ENCODE data around the gene ENTPD7.

Gene ENTPD7

DNA sequence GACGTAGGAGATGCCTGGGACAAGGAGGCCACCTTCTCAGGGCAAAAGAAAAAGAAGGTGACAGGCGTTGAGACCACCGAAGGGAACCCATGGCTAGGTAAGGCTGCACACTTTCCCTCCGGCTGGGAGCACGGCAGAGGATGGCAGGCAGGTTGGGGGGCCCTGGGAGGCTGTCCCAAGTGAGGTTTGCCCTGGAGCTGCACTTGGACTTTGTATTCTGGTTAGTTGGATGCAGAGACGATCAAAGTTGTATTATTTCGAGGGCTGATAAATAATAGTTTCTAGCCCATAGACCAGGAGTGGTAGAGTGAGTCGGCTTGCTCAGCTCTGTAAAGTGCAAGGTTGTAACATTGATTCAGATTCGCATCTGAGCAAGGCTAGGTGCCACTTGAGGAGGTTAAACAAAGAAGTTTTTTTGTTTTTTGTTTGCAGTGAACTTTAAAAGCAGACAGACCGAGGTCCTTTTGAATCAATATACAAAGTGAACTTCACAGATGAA is 608 bp downstream of the ENTPD7 start:
- H3K27me3 ChIP-seq (ENCODE audit: insufficient read depth, low read length): no peaks in the 10 kb centered on the region
- WGBS (ENCODE audit: extremely low coverage, insufficient coverage, insufficient read length): no CpG with 5 or more reads among the region's 10 CpGs
- H3K4me3 ChIP-seq (ENCODE audit: low read depth, low read length): peak overlapping the region; percentile 92
- H3K14ac ChIP-seq (ENCODE audit: low read length): peak overlapping the region; percentile 82
- DNase-seq: peak in 1 of 2 donors; percentile 7
- peak overlapping the region; percentile 57 for H2BK120ac ChIP-seq (ENCODE audit: insufficient read depth, low read length, poor library complexity)
- no peak overlapping the region for H3K27ac ChIP-seq (ENCODE audit: low read depth, low read length)
- peak overlapping the region; percentile 62 for H3K18ac ChIP-seq (ENCODE audit: low read length)
- peaks cover 2 to 6% of the 10 kb centered on the region in 2 experiments for H3K4me1 ChIP-seq (ENCODE audit: control insufficient read depth in 1 of 2, insufficient read depth in 2 of 2, low read length in 2 of 2)
- peak overlapping the region; percentile 53 for H4K91ac ChIP-seq (ENCODE audit: low read depth, low read length)
- peak overlapping the region; percentile 87 for H3K9ac ChIP-seq (ENCODE audit: low read length)
- no peak overlapping the region for H3K23ac ChIP-seq (ENCODE audit: low read length)
- no peak overlapping the region for H2BK12ac ChIP-seq (ENCODE audit: low read length)
- H3K79me1 ChIP-seq (ENCODE audit: low read length): peaks cover 5% of the 10 kb centered on the region
- no peak overlapping the region for H2BK5ac ChIP-seq (ENCODE audit: low read depth, low read length, poor library complexity)
- peaks cover 5% of the 10 kb centered on the region for H3K79me2 ChIP-seq (ENCODE audit: control insufficient read depth, insufficient read depth, low read length, poor library complexity)
- no peak overlapping the region for H3K4ac ChIP-seq (ENCODE audit: low read depth, low read length)
- H3K36me3 ChIP-seq (ENCODE audit: control insufficient read depth in 1 of 2, insufficient read depth in 2 of 2, low read length in 2 of 2): peaks cover 3% of the 10 kb centered on the region in 2 experiments
- peak overlapping the region; percentile 87 for H4K8ac ChIP-seq (ENCODE audit: low read depth, low read length)
- peak overlapping the region; percentile 98 for H2AFZ ChIP-seq (ENCODE audit: insufficient read depth, low read length, poor library complexity)
- H3K9me3 ChIP-seq (ENCODE audit: insufficient read depth, low read depth, low read length): no peaks in the 10 kb centered on the region
- peak overlapping the region; percentile 75 for H4K12ac ChIP-seq (ENCODE audit: low read depth, low read length)
- peak overlapping the region; percentile 85 for H3K4me2 ChIP-seq (ENCODE audit: low read length)
- no peak overlapping the region for H2AK5ac ChIP-seq (ENCODE audit: low read length)

DNA sequence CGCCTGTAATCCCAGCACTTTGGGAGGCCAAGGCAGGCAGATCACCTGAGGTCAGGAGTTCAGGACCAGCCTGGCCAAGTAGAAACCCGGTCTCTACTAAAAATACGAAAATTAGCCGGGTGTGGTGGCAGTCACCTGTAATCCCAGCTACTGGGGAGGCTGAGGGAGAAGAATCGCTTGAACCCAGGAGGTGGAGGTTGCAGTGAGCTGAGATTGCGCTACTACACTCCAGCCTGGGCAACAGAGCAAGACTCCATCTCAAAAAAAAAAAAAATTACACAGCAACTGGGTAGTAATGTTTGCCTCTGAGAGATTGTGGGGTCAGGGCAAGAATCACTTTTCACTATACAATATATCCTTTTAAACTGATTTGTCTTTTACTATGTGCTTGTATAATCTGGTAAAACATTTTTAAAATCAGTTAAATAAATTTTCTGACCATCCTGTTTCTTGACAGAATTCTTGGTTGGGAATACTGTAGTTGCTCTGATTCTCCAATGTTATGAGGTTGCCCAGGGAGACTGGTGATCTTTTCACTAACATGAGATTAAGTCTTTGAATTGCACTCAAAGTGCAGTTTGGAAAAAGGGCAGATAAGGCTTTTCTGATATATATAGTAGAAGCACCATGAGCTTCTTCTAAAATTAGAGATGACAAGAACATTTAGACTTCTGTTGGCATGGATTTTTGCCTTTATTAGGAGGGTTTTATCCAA is 1.5 kb downstream of the ENTPD7 start:
- no peak for DNase-seq
- Histone ChIP-seq H3K79me2 (ENCODE audit: control insufficient read depth, insufficient read depth, low read length, poor library complexity) (peaks cover 5% of the 10 kb centered on the region), H3K4me3 (ENCODE audit: low read depth, low read length) (no peak overlapping the region), H4K8ac (ENCODE audit: low read depth, low read length) (no peak overlapping the region), H3K36me3 (ENCODE audit: control insufficient read depth in 1 of 2, insufficient read depth in 2 of 2, low read length in 2 of 2) (peaks cover 3 to 4% of the 10 kb centered on the region in 2 experiments), H3K27me3 (ENCODE audit: insufficient read depth, low read length) (no peaks in the 10 kb centered on the region), H2AK5ac (ENCODE audit: low read length) (no peak overlapping the region), H3K79me1 (ENCODE audit: low read length) (peaks cover 5% of the 10 kb centered on the region), H3K9me3 (ENCODE audit: insufficient read depth, low read depth, low read length) (no peaks in the 10 kb centered on the region), H3K4ac (ENCODE audit: low read depth, low read length) (no peak overlapping the region), H3K14ac (ENCODE audit: low read length) (no peak overlapping the region), H4K12ac (ENCODE audit: low read depth, low read length) (no peak overlapping the region), H3K4me2 (ENCODE audit: low read length) (no peak overlapping the region), H3K23ac (ENCODE audit: low read length) (no peak overlapping the region), H2BK5ac (ENCODE audit: low read depth, low read length, poor library complexity) (no peak overlapping the region), H2BK12ac (ENCODE audit: low read length) (no peak overlapping the region), H3K9ac (ENCODE audit: low read length) (no peak overlapping the region), H3K27ac (ENCODE audit: low read depth, low read length) (no peak overlapping the region), H2BK120ac (ENCODE audit: insufficient read depth, low read length, poor library complexity) (no peak overlapping the region), H2AFZ (ENCODE audit: insufficient read depth, low read length, poor library complexity) (no peak overlapping the region), H3K4me1 (ENCODE audit: control insufficient read depth in 1 of 2, insufficient read depth in 2 of 2, low read length in 2 of 2) (peaks cover 2 to 5% of the 10 kb centered on the region in 2 experiments), H4K91ac (ENCODE audit: low read depth, low read length) (no peak overlapping the region), H3K18ac (ENCODE audit: low read length) (no peak overlapping the region)
- no CpG with 5 or more reads among the region's 6 CpGs for WGBS (ENCODE audit: extremely low coverage, insufficient coverage, insufficient read length)

DNA sequence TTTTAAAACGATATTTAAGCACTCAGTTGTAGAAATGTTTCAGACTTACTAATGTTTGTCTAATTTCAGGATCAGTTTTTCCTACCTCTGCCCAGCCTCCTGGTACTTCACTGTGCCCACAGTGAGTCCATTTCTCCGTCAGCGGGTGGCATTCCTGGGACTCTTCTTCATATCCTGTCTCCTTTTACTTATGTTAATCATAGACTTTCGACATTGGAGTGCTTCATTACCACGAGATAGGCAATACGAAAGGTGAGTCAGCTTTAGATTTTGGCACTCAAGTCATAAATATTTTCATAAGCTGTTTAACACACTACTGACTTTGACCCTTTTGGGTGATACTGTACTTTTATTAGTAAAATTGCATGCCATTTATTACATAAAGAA is 2.1 kb downstream of the ENTPD7 start:
- peaks cover 5% of the 10 kb centered on the region for H3K79me1 ChIP-seq (ENCODE audit: low read length)
- H3K27me3 ChIP-seq (ENCODE audit: insufficient read depth, low read length): no peaks in the 10 kb centered on the region
- H3K18ac ChIP-seq (ENCODE audit: low read length): no peak overlapping the region
- H3K4me2 ChIP-seq (ENCODE audit: low read length): no peak overlapping the region
- H3K14ac ChIP-seq (ENCODE audit: low read length): no peak overlapping the region
- no peak overlapping the region for H2BK12ac ChIP-seq (ENCODE audit: low read length)
- H3K9ac ChIP-seq (ENCODE audit: low read length): no peak overlapping the region
- H3K23ac ChIP-seq (ENCODE audit: low read length): no peak overlapping the region
- no peak overlapping the region for H2BK120ac ChIP-seq (ENCODE audit: insufficient read depth, low read length, poor library complexity)
- H4K91ac ChIP-seq (ENCODE audit: low read depth, low read length): no peak overlapping the region
- no peak overlapping the region for H2AK5ac ChIP-seq (ENCODE audit: low read length)
- H3K4me1 ChIP-seq (ENCODE audit: control insufficient read depth in 1 of 2, insufficient read depth in 2 of 2, low read length in 2 of 2): peaks cover 2 to 5% of the 10 kb centered on the region in 2 experiments
- no peak overlapping the region for H4K12ac ChIP-seq (ENCODE audit: low read depth, low read length)
- no peaks in the 10 kb centered on the region for H3K9me3 ChIP-seq (ENCODE audit: insufficient read depth, low read depth, low read length)
- H2BK5ac ChIP-seq (ENCODE audit: low read depth, low read length, poor library complexity): no peak overlapping the region
- no peak overlapping the region for H2AFZ ChIP-seq (ENCODE audit: insufficient read depth, low read length, poor library complexity)
- H3K4me3 ChIP-seq (ENCODE audit: low read depth, low read length): no peak overlapping the region
- no CpG with 5 or more reads among the region's 6 CpGs for WGBS (ENCODE audit: extremely low coverage, insufficient coverage, insufficient read length)
- no peak for DNase-seq
- H3K36me3 ChIP-seq (ENCODE audit: control insufficient read depth in 1 of 2, insufficient read depth in 2 of 2, low read length in 2 of 2): peaks cover 3 to 4% of the 10 kb centered on the region in 2 experiments
- H3K79me2 ChIP-seq (ENCODE audit: control insufficient read depth, insufficient read depth, low read length, poor library complexity): peaks cover 5% of the 10 kb centered on the region
- H3K4ac ChIP-seq (ENCODE audit: low read depth, low read length): no peak overlapping the region
- no peak overlapping the region for H4K8ac ChIP-seq (ENCODE audit: low read depth, low read length)
- H3K27ac ChIP-seq (ENCODE audit: low read depth, low read length): no peak overlapping the region

DNA sequence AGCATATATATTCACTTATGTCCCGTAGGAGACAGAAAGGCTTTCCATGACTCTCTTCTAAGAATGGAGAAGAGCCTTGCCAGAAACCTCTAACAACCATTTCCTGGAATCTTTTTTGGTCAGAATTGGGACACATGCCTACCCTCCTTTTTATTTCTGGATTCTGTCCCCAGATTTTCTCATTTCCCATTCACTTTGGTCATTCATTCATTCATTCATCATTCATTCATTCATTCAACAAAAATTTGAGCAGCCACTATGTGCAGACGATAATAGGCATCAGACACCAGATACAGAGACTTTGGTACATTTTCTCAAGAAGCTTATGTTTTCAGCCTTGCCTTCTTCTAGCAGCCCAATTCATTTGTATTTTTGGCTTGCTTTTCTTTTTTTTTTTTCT is 6.0 kb downstream of the ENTPD7 start:
- Histone ChIP-seq H3K14ac (ENCODE audit: low read length) (no peak overlapping the region), H3K4me1 (ENCODE audit: control insufficient read depth in 1 of 2, insufficient read depth in 2 of 2, low read length in 2 of 2) (peaks cover 0 to 2% of the 10 kb centered on the region in 2 experiments), H3K4me2 (ENCODE audit: low read length) (no peak overlapping the region), H2AK5ac (ENCODE audit: low read length) (no peak overlapping the region), H2AFZ (ENCODE audit: insufficient read depth, low read length, poor library complexity) (no peak overlapping the region), H3K79me2 (ENCODE audit: control insufficient read depth, insufficient read depth, low read length, poor library complexity) (no peaks in the 10 kb centered on the region), H2BK5ac (ENCODE audit: low read depth, low read length, poor library complexity) (no peak overlapping the region), H3K9me3 (ENCODE audit: insufficient read depth, low read depth, low read length) (no peaks in the 10 kb centered on the region), H3K27ac (ENCODE audit: low read depth, low read length) (no peak overlapping the region), H3K23ac (ENCODE audit: low read length) (no peak overlapping the region), H3K4me3 (ENCODE audit: low read depth, low read length) (no peak overlapping the region), H4K91ac (ENCODE audit: low read depth, low read length) (no peak overlapping the region), H3K36me3 (ENCODE audit: control insufficient read depth in 1 of 2, insufficient read depth in 2 of 2, low read length in 2 of 2) (peaks cover 4% of the 10 kb centered on the region in 2 experiments), H4K12ac (ENCODE audit: low read depth, low read length) (no peak overlapping the region), H3K9ac (ENCODE audit: low read length) (no peak overlapping the region), H3K18ac (ENCODE audit: low read length) (no peak overlapping the region), H2BK120ac (ENCODE audit: insufficient read depth, low read length, poor library complexity) (no peak overlapping the region), H4K8ac (ENCODE audit: low read depth, low read length) (no peak overlapping the region), H3K79me1 (ENCODE audit: low read length) (no peaks in the 10 kb centered on the region), H3K27me3 (ENCODE audit: insufficient read depth, low read length) (no peaks in the 10 kb centered on the region), H2BK12ac (ENCODE audit: low read length) (no peak overlapping the region), H3K4ac (ENCODE audit: low read depth, low read length) (no peak overlapping the region)
- DNase-seq: no peak
- no CpG with 5 or more reads among the region's 2 CpGs for whole genome bisulfite sequencing (ENCODE audit: extremely low coverage, insufficient coverage, insufficient read length)

Measured in trophoblast cell (in vitro differentiated cells and primary cell).